Measurements from ENCODE around the gene NCKAP5L.

The NCKAP5L gene

GRCh38 chr12:49801141-49802063 is 26.8 kb downstream of the NCKAP5L start:
- no peak overlapping the region for H3K27ac ChIP-seq (ENCODE audit: low read depth, low read length)
- no peaks in the 10 kb centered on the region for H3K27me3 ChIP-seq (ENCODE audit: control insufficient read depth in 1 of 2, insufficient read depth in 2 of 2, low read length in 2 of 2)
- H3K9me3 ChIP-seq (ENCODE audit: control insufficient read depth in 1 of 2, low read length in 2 of 2): no peaks in the 10 kb centered on the region
- H3K36me3 ChIP-seq (ENCODE audit: control insufficient read depth in 1 of 2, insufficient read depth in 2 of 2, low read length in 2 of 2): peaks cover 5 to 25% of the 10 kb centered on the region in 2 donors
- H3K9ac ChIP-seq (ENCODE audit: low read depth in 1 of 2, low read length in 2 of 2): no peak overlapping the region
- peaks cover 0 to 8% of the 10 kb centered on the region in 2 donors for H3K4me1 ChIP-seq (ENCODE audit: control insufficient read depth in 1 of 2, insufficient read depth in 2 of 2, low read length in 2 of 2)
- no peak overlapping the region for H3K4me3 ChIP-seq (ENCODE audit: low read depth in 1 of 2, low read length in 2 of 2)

- peaks cover 0 to 8% of the 10 kb centered on the region in 2 donors for H3K4me1 ChIP-seq (ENCODE audit: control insufficient read depth in 1 of 2, insufficient read depth in 2 of 2, low read length in 2 of 2)
- H3K36me3 ChIP-seq (ENCODE audit: control insufficient read depth in 1 of 2, insufficient read depth in 2 of 2, low read length in 2 of 2): peaks cover 5 to 22% of the 10 kb centered on the region in 2 donors
- H3K27ac ChIP-seq (ENCODE audit: low read depth, low read length): no peak overlapping the region
- no peaks in the 10 kb centered on the region for H3K27me3 ChIP-seq (ENCODE audit: control insufficient read depth in 1 of 2, insufficient read depth in 2 of 2, low read length in 2 of 2)
- H3K9me3 ChIP-seq (ENCODE audit: control insufficient read depth in 1 of 2, low read length in 2 of 2): no peaks in the 10 kb centered on the region
- no peak overlapping the region for H3K9ac ChIP-seq (ENCODE audit: low read depth in 1 of 2, low read length in 2 of 2)
- no peak overlapping the region for H3K4me3 ChIP-seq (ENCODE audit: low read depth in 1 of 2, low read length in 2 of 2)
Measured at GRCh38 chr12:49800421-49801140, 27.6 kb downstream of the NCKAP5L start.

DNA sequence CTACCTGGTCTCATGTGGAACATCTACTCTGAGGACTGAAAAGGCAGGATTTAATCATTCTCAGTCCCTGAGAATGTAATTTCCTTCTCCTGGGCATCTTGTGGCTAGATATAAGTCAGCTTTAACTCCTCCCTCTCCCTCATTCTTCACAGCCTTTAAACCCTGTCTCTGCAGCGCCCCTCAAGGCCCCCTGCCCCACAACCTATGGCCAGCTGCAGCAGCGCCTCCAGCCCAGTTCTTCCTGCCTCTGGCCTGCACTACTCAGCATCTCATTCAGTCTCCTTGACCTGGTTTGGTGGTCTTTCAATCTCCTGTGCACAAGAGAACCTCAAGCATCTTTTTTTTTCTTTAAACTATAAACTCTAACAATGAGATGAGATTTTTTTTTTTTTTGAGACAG is 29.3 kb downstream of the NCKAP5L start:
- Histone ChIP-seq H3K4me1 (ENCODE audit: control insufficient read depth in 1 of 2, insufficient read depth in 2 of 2, low read length in 2 of 2) (peaks cover 0 to 8% of the 10 kb centered on the region in 2 donors), H3K36me3 (ENCODE audit: control insufficient read depth in 1 of 2, insufficient read depth in 2 of 2, low read length in 2 of 2) (peaks cover 8 to 15% of the 10 kb centered on the region in 2 donors), H3K4me3 (ENCODE audit: low read depth in 1 of 2, low read length in 2 of 2) (no peak overlapping the region), H3K27ac (ENCODE audit: low read depth, low read length) (no peak overlapping the region), H3K9ac (ENCODE audit: low read depth in 1 of 2, low read length in 2 of 2) (no peak overlapping the region), H3K27me3 (ENCODE audit: control insufficient read depth in 1 of 2, insufficient read depth in 2 of 2, low read length in 2 of 2) (no peaks in the 10 kb centered on the region), H3K9me3 (ENCODE audit: control insufficient read depth in 1 of 2, low read length in 2 of 2) (no peaks in the 10 kb centered on the region)

DNA sequence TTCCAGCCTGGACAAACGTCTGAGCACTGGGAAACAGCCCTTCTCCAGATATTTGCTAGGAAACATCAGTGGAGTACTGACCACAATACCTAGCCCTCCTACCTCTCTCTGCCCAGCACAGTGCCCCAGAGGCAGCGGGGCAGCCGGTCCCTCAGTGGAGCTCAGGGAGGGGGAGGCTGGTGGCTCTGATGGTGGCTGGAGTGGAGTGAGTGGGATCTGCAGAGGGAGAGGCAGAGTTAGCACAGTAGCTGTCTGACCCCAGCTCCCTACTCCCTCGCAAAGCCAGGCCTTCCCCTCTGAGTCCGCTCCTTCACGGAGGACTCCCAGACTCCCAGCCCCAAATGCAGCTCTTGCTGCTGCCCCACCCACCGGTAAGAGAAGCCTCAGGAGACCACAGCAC is 30.0 kb downstream of the NCKAP5L start:
- Histone ChIP-seq H3K4me1 (ENCODE audit: control insufficient read depth in 1 of 2, insufficient read depth in 2 of 2, low read length in 2 of 2) (peaks cover 0 to 8% of the 10 kb centered on the region in 2 donors), H3K27me3 (ENCODE audit: control insufficient read depth in 1 of 2, insufficient read depth in 2 of 2, low read length in 2 of 2) (no peaks in the 10 kb centered on the region), H3K9ac (ENCODE audit: low read depth in 1 of 2, low read length in 2 of 2) (no peak overlapping the region), H3K36me3 (ENCODE audit: control insufficient read depth in 1 of 2, insufficient read depth in 2 of 2, low read length in 2 of 2) (peaks cover 8 to 15% of the 10 kb centered on the region in 2 donors), H3K9me3 (ENCODE audit: control insufficient read depth in 1 of 2, low read length in 2 of 2) (no peaks in the 10 kb centered on the region), H3K4me3 (ENCODE audit: low read depth in 1 of 2, low read length in 2 of 2) (no peak overlapping the region), H3K27ac (ENCODE audit: low read depth, low read length) (no peak overlapping the region)

- Histone ChIP-seq H3K9ac (ENCODE audit: low read depth in 1 of 2, low read length in 2 of 2) (no peak overlapping the region), H3K36me3 (ENCODE audit: control insufficient read depth in 1 of 2, insufficient read depth in 2 of 2, low read length in 2 of 2) (peaks cover 8 to 15% of the 10 kb centered on the region in 2 donors), H3K4me3 (ENCODE audit: low read depth in 1 of 2, low read length in 2 of 2) (no peak overlapping the region), H3K4me1 (ENCODE audit: control insufficient read depth in 1 of 2, insufficient read depth in 2 of 2, low read length in 2 of 2) (peaks cover 0 to 8% of the 10 kb centered on the region in 2 donors), H3K27ac (ENCODE audit: low read depth, low read length) (no peak overlapping the region), H3K9me3 (ENCODE audit: control insufficient read depth in 1 of 2, low read length in 2 of 2) (no peaks in the 10 kb centered on the region), H3K27me3 (ENCODE audit: control insufficient read depth in 1 of 2, insufficient read depth in 2 of 2, low read length in 2 of 2) (no peaks in the 10 kb centered on the region)
Measured at GRCh38 chr12:49797449-49797776, 30.8 kb downstream of the NCKAP5L start.

DNA sequence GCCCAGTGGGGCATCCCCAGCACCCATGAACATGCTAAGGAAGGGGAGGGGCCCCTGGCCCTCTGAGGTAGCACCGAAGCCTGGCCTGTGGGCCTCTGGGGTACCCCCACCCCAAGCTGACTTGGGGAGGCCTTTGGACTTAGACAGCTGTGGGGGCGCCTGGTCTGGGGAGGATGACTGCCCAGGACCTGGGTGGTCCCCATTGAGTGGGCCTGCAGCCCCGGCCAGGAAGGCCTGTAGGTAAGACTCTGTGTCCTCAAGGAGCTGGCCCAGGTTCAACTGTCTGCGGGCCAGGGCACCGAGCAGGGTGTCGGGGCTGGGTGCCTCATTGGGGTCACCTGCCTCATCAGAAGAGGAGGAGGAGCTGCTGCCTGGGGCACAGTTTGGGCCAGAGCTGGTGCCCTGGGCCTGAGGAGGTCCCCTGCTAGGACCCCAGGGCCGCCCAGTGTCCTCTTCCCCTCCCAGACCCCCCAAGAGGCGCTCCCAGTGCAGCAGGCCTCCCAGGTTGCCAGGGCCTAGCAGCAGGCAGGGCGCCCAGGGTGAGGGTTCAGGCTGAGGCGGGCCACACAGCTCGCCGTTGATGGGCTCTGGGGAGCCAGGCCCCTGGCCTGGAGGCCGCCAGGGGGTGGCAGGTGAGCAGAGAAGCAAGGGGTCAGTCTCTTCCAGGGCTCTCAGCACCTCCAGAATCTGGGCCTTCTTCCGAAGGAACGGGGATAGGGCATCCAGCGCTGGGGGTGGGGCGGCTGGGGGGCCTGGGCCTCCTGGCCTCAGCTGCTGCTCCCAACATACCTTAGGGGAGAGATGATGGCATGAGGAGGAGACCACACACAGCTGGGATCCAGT is 31.4 kb downstream of the NCKAP5L start:
- H3K9ac ChIP-seq (ENCODE audit: low read depth in 1 of 2, low read length in 2 of 2): no peak overlapping the region
- no peaks in the 10 kb centered on the region for H3K9me3 ChIP-seq (ENCODE audit: control insufficient read depth in 1 of 2, low read length in 2 of 2)
- H3K4me3 ChIP-seq (ENCODE audit: low read depth in 1 of 2, low read length in 2 of 2): no peak overlapping the region
- H3K4me1 ChIP-seq (ENCODE audit: control insufficient read depth in 1 of 2, insufficient read depth in 2 of 2, low read length in 2 of 2): peaks cover 0 to 8% of the 10 kb centered on the region in 2 donors
- H3K27me3 ChIP-seq (ENCODE audit: control insufficient read depth in 1 of 2, insufficient read depth in 2 of 2, low read length in 2 of 2): no peaks in the 10 kb centered on the region
- H3K36me3 ChIP-seq (ENCODE audit: control insufficient read depth in 1 of 2, insufficient read depth in 2 of 2, low read length in 2 of 2): peaks cover 8 to 14% of the 10 kb centered on the region in 2 donors
- no peak overlapping the region for H3K27ac ChIP-seq (ENCODE audit: low read depth, low read length)

DNA sequence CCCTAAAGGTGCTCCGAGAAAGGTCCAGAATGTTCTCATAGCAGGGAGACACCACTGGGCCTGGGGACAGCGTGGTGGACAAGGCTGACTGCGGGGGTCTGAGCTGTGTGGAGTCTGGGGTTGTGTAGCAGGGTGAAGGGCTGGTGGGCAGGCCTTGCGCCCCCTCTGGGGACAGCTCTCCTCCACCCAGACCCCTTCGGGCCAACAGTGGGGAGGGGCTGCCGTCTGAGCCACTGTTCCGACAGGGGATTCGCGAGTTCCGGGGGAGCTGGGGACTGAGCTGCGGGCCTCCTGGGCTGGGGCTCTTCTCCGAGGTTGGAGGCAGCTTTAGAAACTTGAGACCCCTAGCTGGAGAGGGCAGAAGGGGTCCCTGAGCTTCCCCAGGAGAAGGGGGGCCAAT is 32.1 kb downstream of the NCKAP5L start:
- Histone ChIP-seq H3K4me1 (ENCODE audit: control insufficient read depth in 1 of 2, insufficient read depth in 2 of 2, low read length in 2 of 2) (peaks cover 0 to 4% of the 10 kb centered on the region in 2 donors), H3K9me3 (ENCODE audit: control insufficient read depth in 1 of 2, low read length in 2 of 2) (no peaks in the 10 kb centered on the region), H3K27ac (ENCODE audit: low read depth, low read length) (no peak overlapping the region), H3K27me3 (ENCODE audit: control insufficient read depth in 1 of 2, insufficient read depth in 2 of 2, low read length in 2 of 2) (no peaks in the 10 kb centered on the region), H3K9ac (ENCODE audit: low read depth in 1 of 2, low read length in 2 of 2) (no peak overlapping the region), H3K4me3 (ENCODE audit: low read depth in 1 of 2, low read length in 2 of 2) (no peak overlapping the region), H3K36me3 (ENCODE audit: control insufficient read depth in 1 of 2, insufficient read depth in 2 of 2, low read length in 2 of 2) (peaks cover 8 to 10% of the 10 kb centered on the region in 2 donors)

- no peak overlapping the region for H3K4me3 ChIP-seq (ENCODE audit: low read depth in 1 of 2, low read length in 2 of 2)
- H3K9me3 ChIP-seq (ENCODE audit: control insufficient read depth in 1 of 2, low read length in 2 of 2): no peaks in the 10 kb centered on the region
- no peak overlapping the region for H3K9ac ChIP-seq (ENCODE audit: low read depth in 1 of 2, low read length in 2 of 2)
- no peak overlapping the region for H3K27ac ChIP-seq (ENCODE audit: low read depth, low read length)
- H3K27me3 ChIP-seq (ENCODE audit: control insufficient read depth in 1 of 2, insufficient read depth in 2 of 2, low read length in 2 of 2): no peaks in the 10 kb centered on the region
- H3K4me1 ChIP-seq (ENCODE audit: control insufficient read depth in 1 of 2, insufficient read depth in 2 of 2, low read length in 2 of 2): no peaks in the 10 kb centered on the region
- H3K36me3 ChIP-seq (ENCODE audit: control insufficient read depth in 1 of 2, insufficient read depth in 2 of 2, low read length in 2 of 2): peaks cover 7 to 8% of the 10 kb centered on the region in 2 donors
Measured at GRCh38 chr12:49795654-49796105, 32.5 kb downstream of the NCKAP5L start.

GRCh38 chr12:49794811-49795653 is 33.2 kb downstream of the NCKAP5L start:
- Histone ChIP-seq H3K4me1 (ENCODE audit: control insufficient read depth in 1 of 2, insufficient read depth in 2 of 2, low read length in 2 of 2) (no peaks in the 10 kb centered on the region), H3K36me3 (ENCODE audit: control insufficient read depth in 1 of 2, insufficient read depth in 2 of 2, low read length in 2 of 2) (peaks cover 3 to 8% of the 10 kb centered on the region in 2 donors), H3K27me3 (ENCODE audit: control insufficient read depth in 1 of 2, insufficient read depth in 2 of 2, low read length in 2 of 2) (no peaks in the 10 kb centered on the region), H3K9ac (ENCODE audit: low read depth in 1 of 2, low read length in 2 of 2) (no peak overlapping the region), H3K4me3 (ENCODE audit: low read depth in 1 of 2, low read length in 2 of 2) (no peak overlapping the region), H3K9me3 (ENCODE audit: control insufficient read depth in 1 of 2, low read length in 2 of 2) (no peaks in the 10 kb centered on the region), H3K27ac (ENCODE audit: low read depth, low read length) (no peak overlapping the region)

Data from duodenal mucosa (tissue), 2 donors.